ENCODE data around the gene RPN1. TPM values are rescaled to one million over a fixed set of nuclear protein-coding genes. Genes with fewer than 3 reads are reported as not detected.

The RPN1 gene
- total RNA-seq, 1 experiment from 2014 or later, result 176 TPM

- Histone ChIP-seq H3K4me2 (ENCODE audit: low read depth, low read length, poor library complexity, severe bottlenecking) (no peak overlapping the region), H3K9me3 (ENCODE audit: low read length) (no peaks in the 10 kb centered on the region), H3K79me2 (ENCODE audit: low read length) (peaks cover 9% of the 10 kb centered on the region), H3K27me3 (ENCODE audit: low read length) (no peaks in the 10 kb centered on the region), H4K20me1 (ENCODE audit: insufficient read depth, low read depth, low read length) (no peaks in the 10 kb centered on the region), H3K36me3 (ENCODE audit: insufficient read depth, low read length) (no peaks in the 10 kb centered on the region), H3K27ac (ENCODE audit: low read length) (no peak overlapping the region), H3K4me1 (ENCODE audit: low read length) (peaks cover 4% of the 10 kb centered on the region), H3K4me3 (ENCODE audit: low read length) (no peak overlapping the region), H3K9ac (ENCODE audit: low read length) (no peak overlapping the region), H2AFZ (ENCODE audit: low read length) (no peak overlapping the region), H3K9me2 (replicated peaks; ENCODE audit: insufficient read depth, low read length) (no peaks in the 10 kb centered on the region)
- no peak for DNase-seq
Measured at GRCh38 chr3:128613083-128613829, 37.4 kb downstream of the RPN1 start.

GRCh38 chr3:128610451-128611070, 40.1 kb downstream of the RPN1 start:
- Histone ChIP-seq H3K36me3 (ENCODE audit: insufficient read depth, low read length) (no peaks in the 10 kb centered on the region), H3K4me3 (ENCODE audit: low read length) (no peak overlapping the region), H3K27ac (ENCODE audit: low read length) (no peak overlapping the region), H3K9me3 (ENCODE audit: low read length) (no peaks in the 10 kb centered on the region), H3K9ac (ENCODE audit: low read length) (no peak overlapping the region), H3K27me3 (ENCODE audit: low read length) (no peaks in the 10 kb centered on the region), H3K9me2 (replicated peaks; ENCODE audit: insufficient read depth, low read length) (no peaks in the 10 kb centered on the region), H3K4me2 (ENCODE audit: low read depth, low read length, poor library complexity, severe bottlenecking) (no peak overlapping the region), H3K79me2 (ENCODE audit: low read length) (no peaks in the 10 kb centered on the region), H4K20me1 (ENCODE audit: insufficient read depth, low read depth, low read length) (no peaks in the 10 kb centered on the region), H3K4me1 (ENCODE audit: low read length) (no peaks in the 10 kb centered on the region), H2AFZ (ENCODE audit: low read length) (no peak overlapping the region)
- no peak for DNase-seq

GRCh38 chr3:128609294-128609693, 41.3 kb downstream of the RPN1 start:
- no peaks in the 10 kb centered on the region for H3K9me2 ChIP-seq (replicated peaks; ENCODE audit: insufficient read depth, low read length)
- no peaks in the 10 kb centered on the region for H3K9me3 ChIP-seq (ENCODE audit: low read length)
- H3K36me3 ChIP-seq (ENCODE audit: insufficient read depth, low read length), result no peaks in the 10 kb centered on the region
- no peaks in the 10 kb centered on the region for H3K79me2 ChIP-seq (ENCODE audit: low read length)
- no peaks in the 10 kb centered on the region for H3K27me3 ChIP-seq (ENCODE audit: low read length)
- H3K9ac ChIP-seq (ENCODE audit: low read length), result no peak overlapping the region
- no peak for DNase-seq
- no peak overlapping the region for H3K4me3 ChIP-seq (ENCODE audit: low read length)
- H4K20me1 ChIP-seq (ENCODE audit: insufficient read depth, low read depth, low read length), result no peaks in the 10 kb centered on the region
- H3K4me2 ChIP-seq (ENCODE audit: low read depth, low read length, poor library complexity, severe bottlenecking), result no peak overlapping the region
- no peaks in the 10 kb centered on the region for H3K4me1 ChIP-seq (ENCODE audit: low read length)
- H3K27ac ChIP-seq (ENCODE audit: low read length), result no peak overlapping the region
- H2AFZ ChIP-seq (ENCODE audit: low read length), result no peak overlapping the region

- Histone ChIP-seq H3K4me2 (ENCODE audit: low read depth, low read length, poor library complexity, severe bottlenecking) (no peak overlapping the region), H3K27ac (ENCODE audit: low read length) (no peak overlapping the region), H2AFZ (ENCODE audit: low read length) (no peak overlapping the region), H3K4me1 (ENCODE audit: low read length) (no peaks in the 10 kb centered on the region), H3K36me3 (ENCODE audit: insufficient read depth, low read length) (no peaks in the 10 kb centered on the region), H3K27me3 (ENCODE audit: low read length) (no peaks in the 10 kb centered on the region), H3K9me3 (ENCODE audit: low read length) (no peaks in the 10 kb centered on the region), H3K79me2 (ENCODE audit: low read length) (no peaks in the 10 kb centered on the region), H3K4me3 (ENCODE audit: low read length) (no peak overlapping the region), H4K20me1 (ENCODE audit: insufficient read depth, low read depth, low read length) (no peaks in the 10 kb centered on the region), H3K9ac (ENCODE audit: low read length) (no peak overlapping the region), H3K9me2 (replicated peaks; ENCODE audit: insufficient read depth, low read length) (no peaks in the 10 kb centered on the region)
- no peak for DNase-seq
Measured at GRCh38 chr3:128607710-128608048, 42.9 kb downstream of the RPN1 start.

- Histone ChIP-seq H3K27me3 (ENCODE audit: low read length) (no peaks in the 10 kb centered on the region), H3K4me2 (ENCODE audit: low read depth, low read length, poor library complexity, severe bottlenecking) (no peak overlapping the region), H3K79me2 (ENCODE audit: low read length) (no peaks in the 10 kb centered on the region), H2AFZ (ENCODE audit: low read length) (no peak overlapping the region), H4K20me1 (ENCODE audit: insufficient read depth, low read depth, low read length) (no peaks in the 10 kb centered on the region), H3K27ac (ENCODE audit: low read length) (no peak overlapping the region), H3K4me3 (ENCODE audit: low read length) (no peak overlapping the region), H3K9me3 (ENCODE audit: low read length) (no peaks in the 10 kb centered on the region), H3K9ac (ENCODE audit: low read length) (no peak overlapping the region), H3K9me2 (replicated peaks; ENCODE audit: insufficient read depth, low read length) (no peaks in the 10 kb centered on the region), H3K36me3 (ENCODE audit: insufficient read depth, low read length) (no peaks in the 10 kb centered on the region), H3K4me1 (ENCODE audit: low read length) (no peaks in the 10 kb centered on the region)
- no peak for DNase-seq
Measured at GRCh38 chr3:128606094-128606493, 44.5 kb downstream of the RPN1 start.

- H3K27me3 ChIP-seq (ENCODE audit: low read length), result no peaks in the 10 kb centered on the region
- no peak overlapping the region for H3K4me3 ChIP-seq (ENCODE audit: low read length)
- H3K27ac ChIP-seq (ENCODE audit: low read length), result no peak overlapping the region
- H3K9me2 ChIP-seq (replicated peaks; ENCODE audit: insufficient read depth, low read length), result no peaks in the 10 kb centered on the region
- no peak overlapping the region for H3K4me2 ChIP-seq (ENCODE audit: low read depth, low read length, poor library complexity, severe bottlenecking)
- H3K79me2 ChIP-seq (ENCODE audit: low read length), result no peaks in the 10 kb centered on the region
- no peak for DNase-seq
- H2AFZ ChIP-seq (ENCODE audit: low read length), result no peak overlapping the region
- H3K9ac ChIP-seq (ENCODE audit: low read length), result no peak overlapping the region
- no peaks in the 10 kb centered on the region for H4K20me1 ChIP-seq (ENCODE audit: insufficient read depth, low read depth, low read length)
- no peaks in the 10 kb centered on the region for H3K4me1 ChIP-seq (ENCODE audit: low read length)
- H3K36me3 ChIP-seq (ENCODE audit: insufficient read depth, low read length), result no peaks in the 10 kb centered on the region
- no peaks in the 10 kb centered on the region for H3K9me3 ChIP-seq (ENCODE audit: low read length)
Measured at GRCh38 chr3:128605091-128606046, 45.2 kb downstream of the RPN1 start.

- H3K9ac ChIP-seq (ENCODE audit: low read length), result no peak overlapping the region
- H3K4me3 ChIP-seq (ENCODE audit: low read length), result no peak overlapping the region
- H3K27ac ChIP-seq (ENCODE audit: low read length), result no peak overlapping the region
- H3K9me2 ChIP-seq (replicated peaks; ENCODE audit: insufficient read depth, low read length), result no peaks in the 10 kb centered on the region
- no peaks in the 10 kb centered on the region for H3K4me1 ChIP-seq (ENCODE audit: low read length)
- H3K4me2 ChIP-seq (ENCODE audit: low read depth, low read length, poor library complexity, severe bottlenecking), result no peak overlapping the region
- H3K79me2 ChIP-seq (ENCODE audit: low read length), result no peaks in the 10 kb centered on the region
- H3K9me3 ChIP-seq (ENCODE audit: low read length), result no peaks in the 10 kb centered on the region
- H4K20me1 ChIP-seq (ENCODE audit: insufficient read depth, low read depth, low read length), result no peaks in the 10 kb centered on the region
- no peak for DNase-seq
- no peaks in the 10 kb centered on the region for H3K36me3 ChIP-seq (ENCODE audit: insufficient read depth, low read length)
- no peak overlapping the region for H2AFZ ChIP-seq (ENCODE audit: low read length)
- H3K27me3 ChIP-seq (ENCODE audit: low read length), result no peaks in the 10 kb centered on the region
Measured at GRCh38 chr3:128603811-128604775, 46.5 kb downstream of the RPN1 start.
